ENCODE data around the gene EMD. TPM values are rescaled to one million over a fixed set of nuclear protein-coding genes. Genes with fewer than 3 reads are reported as not detected.
A peak's percentile ranks its signal among the peaks of the same experiment; 100 is the strongest.
"Not testable (repeated sequence)": the region's sequence is repeated elsewhere in the genome, so short reads cannot be mapped to it uniquely, and the experiment has no call there.

Gene EMD
- total and polyA plus RNA-seq, 7 donors: 61.1 to 101 (median 78.2) TPM

DNA sequence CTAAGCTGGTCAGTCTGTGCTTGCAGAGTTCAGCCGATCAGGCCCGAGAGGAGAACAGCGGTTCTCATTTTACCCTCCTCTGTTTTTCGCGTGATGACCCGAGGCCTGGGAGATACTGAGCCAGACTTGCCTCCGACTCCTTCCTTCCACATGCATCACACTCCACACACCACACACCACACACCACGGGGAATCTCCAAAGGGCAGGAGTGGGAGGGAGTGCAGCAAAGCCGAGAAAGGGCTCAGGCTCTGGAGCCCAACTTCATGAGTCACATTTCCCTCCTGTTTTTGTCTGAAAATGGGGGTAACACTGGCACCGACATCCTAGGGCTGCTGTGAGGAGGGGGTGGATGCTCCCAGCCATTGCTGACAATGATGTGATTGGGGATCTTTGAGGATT lies 44.6 kb upstream of the EMD start:
- intact Hi-C loops (cut with DNase I): no loop called here
- Histone ChIP-seq H3K27ac (no peak overlapping the region), H3K4me1 (no peaks in the 10 kb centered on the region), H3K27me3 (ENCODE audit: insufficient read depth in 3 of 3, low read length in 2 of 3) (no peaks in the 10 kb centered on the region), H3K4me3 (no peak overlapping the region), H3K9me3 (no peaks in the 10 kb centered on the region), H3K36me3 (ENCODE audit: insufficient read depth in 1 of 2, low read depth in 1 of 2) (no peaks in the 10 kb centered on the region)
- DNase-seq: peak in 1 of 2 donors; percentile 19
- WGBS, 3 donors: 74 to 81% (median 76%) methylated on average over 10 of the region's 10 CpGs
- TF ChIP-seq, protein P1, sequence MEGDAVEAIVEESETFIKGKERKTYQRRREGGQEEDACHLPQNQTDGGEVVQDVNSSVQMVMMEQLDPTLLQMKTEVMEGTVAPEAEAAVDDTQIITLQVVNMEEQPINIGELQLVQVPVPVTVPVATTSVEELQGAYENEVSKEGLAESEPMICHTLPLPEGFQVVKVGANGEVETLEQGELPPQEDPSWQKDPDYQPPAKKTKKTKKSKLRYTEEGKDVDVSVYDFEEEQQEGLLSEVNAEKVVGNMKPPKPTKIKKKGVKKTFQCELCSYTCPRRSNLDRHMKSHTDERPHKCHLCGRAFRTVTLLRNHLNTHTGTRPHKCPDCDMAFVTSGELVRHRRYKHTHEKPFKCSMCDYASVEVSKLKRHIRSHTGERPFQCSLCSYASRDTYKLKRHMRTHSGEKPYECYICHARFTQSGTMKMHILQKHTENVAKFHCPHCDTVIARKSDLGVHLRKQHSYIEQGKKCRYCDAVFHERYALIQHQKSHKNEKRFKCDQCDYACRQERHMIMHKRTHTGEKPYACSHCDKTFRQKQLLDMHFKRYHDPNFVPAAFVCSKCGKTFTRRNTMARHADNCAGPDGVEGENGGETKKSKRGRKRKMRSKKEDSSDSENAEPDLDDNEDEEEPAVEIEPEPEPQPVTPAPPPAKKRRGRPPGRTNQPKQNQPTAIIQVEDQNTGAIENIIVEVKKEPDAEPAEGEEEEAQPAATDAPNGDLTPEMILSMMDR (IDR thresholded peaks at IDR 0.05): no peak
- ATAC-seq: no peak

DNA sequence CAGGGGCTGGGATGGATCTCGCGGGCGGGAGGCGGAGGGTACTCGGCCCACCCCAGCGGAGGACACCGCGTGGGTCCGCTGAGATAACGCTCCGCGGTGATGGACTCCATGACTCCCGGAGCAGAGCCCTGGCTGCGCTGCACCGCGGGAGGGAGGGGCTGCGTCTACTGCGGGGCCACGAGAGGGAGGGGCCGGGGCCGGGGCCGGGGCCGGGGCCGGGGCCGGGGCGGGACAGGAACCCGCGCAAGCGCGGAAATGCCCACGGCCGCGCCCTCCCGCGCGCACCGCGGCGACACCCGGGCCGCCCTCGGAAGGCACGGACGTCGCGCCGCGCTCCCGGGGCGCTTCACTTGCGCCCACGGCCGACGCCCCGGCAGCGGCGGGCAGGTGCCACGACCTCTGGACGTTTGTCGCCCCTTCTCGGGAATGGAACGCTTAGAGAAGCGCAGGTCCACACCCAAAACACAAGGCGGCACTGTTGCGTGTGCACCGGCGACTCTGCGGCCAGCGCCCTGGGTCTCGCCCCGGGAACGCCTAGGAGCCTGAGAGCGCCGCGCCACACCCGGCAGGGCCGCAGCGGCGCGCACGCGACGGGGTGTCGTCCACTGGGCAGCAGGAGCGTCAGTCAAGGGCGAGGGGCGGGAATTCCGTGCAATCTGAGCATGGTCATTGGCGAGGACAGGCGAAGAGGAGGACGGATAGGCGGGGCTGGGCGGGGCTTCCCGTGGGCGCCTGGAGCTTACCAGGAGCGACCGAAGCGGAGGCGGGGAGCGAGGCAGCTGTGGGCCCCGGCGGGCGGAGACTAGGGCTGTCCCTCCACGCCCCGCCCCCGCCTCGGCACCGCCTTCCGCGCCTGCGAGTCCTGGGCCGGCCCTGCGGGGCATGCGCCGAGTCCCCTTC lies 37.4 kb upstream of the EMD start:
- Histone ChIP-seq H3K4me3 (peak overlapping the region; percentile 39), H3K27ac (peak overlapping the region; percentile 74)
- H3K27me3 ChIP-seq (ENCODE audit: insufficient read depth in 3 of 3, low read length in 2 of 3); H3K36me3 ChIP-seq (ENCODE audit: insufficient read depth in 1 of 2, low read depth in 1 of 2); intact Hi-C loops (cut with DNase I); H3K4me1 ChIP-seq; H3K9me3 ChIP-seq: not testable (repeated sequence)
- ATAC-seq (peak; percentile 90 to 91 (median 90)), DNase-seq (peak in 1 of 2 donors; percentile 15)
- 0 to 27% methylated on average over 9 to 24 of the region's 115 CpGs; no CpG with 5 or more reads in 1 of the 3 donors for WGBS, 3 donors

DNA sequence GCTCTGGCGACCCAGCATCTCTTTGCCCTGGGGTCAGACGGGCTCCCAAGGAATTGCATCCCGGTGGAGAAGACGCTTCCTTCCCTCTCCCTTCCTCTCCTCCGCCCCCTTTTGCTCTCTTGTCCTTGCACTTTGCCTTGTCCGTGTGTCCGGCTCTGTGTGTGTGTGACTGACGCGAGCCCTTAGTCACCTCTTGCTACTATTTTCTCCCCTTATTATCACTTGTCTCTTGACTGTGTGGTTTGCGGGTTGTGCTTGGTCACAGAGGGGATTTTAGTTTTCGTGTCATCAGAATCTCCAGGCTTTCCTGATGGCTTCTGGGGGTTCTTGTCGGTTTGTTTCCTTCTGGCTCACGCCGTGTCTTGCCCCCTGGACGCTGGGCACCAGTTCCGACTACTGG lies 36.0 kb upstream of the EMD start:
- H3K27ac ChIP-seq; DNase-seq; H3K27me3 ChIP-seq (ENCODE audit: insufficient read depth in 3 of 3, low read length in 2 of 3); H3K4me3 ChIP-seq; H3K9me3 ChIP-seq; H3K4me1 ChIP-seq; H3K36me3 ChIP-seq (ENCODE audit: insufficient read depth in 1 of 2, low read depth in 1 of 2); intact Hi-C loops (cut with DNase I): not testable (repeated sequence)
- WGBS, 3 donors: no CpG with 5 or more reads among the region's 16 CpGs
- ATAC-seq: peak; percentile 17 to 37 (median 30)

DNA sequence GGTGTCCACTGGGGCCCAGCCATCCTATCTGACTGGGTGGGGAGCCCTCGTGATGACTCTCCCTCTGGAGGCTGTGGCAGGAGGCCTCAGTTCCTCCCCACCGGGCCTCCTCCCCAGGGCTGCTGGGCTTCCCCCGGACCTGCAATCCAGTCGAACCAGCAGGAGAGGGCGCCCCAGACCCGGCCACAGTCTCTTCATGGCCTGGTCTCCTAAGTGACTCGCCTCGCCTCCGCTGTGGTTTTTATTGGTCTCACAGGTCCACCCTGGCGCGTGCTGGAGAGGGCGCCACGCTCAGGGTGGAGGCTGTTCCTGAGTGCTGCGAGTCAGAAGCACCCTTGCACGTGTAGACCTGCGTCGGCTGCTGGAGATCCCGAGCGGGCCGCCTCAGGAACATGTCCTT lies 35.5 kb upstream of the EMD start:
- DNase-seq; H3K36me3 ChIP-seq (ENCODE audit: insufficient read depth in 1 of 2, low read depth in 1 of 2); H3K4me1 ChIP-seq; H3K9me3 ChIP-seq; intact Hi-C loops (cut with DNase I); H3K27ac ChIP-seq; H3K27me3 ChIP-seq (ENCODE audit: insufficient read depth in 3 of 3, low read length in 2 of 3); H3K4me3 ChIP-seq: not testable (repeated sequence)
- WGBS, 3 donors: no CpG with 5 or more reads among the region's 20 CpGs
- peak in 3 of 4 donors; percentile 7 to 41 (median 18) for ATAC-seq

DNA sequence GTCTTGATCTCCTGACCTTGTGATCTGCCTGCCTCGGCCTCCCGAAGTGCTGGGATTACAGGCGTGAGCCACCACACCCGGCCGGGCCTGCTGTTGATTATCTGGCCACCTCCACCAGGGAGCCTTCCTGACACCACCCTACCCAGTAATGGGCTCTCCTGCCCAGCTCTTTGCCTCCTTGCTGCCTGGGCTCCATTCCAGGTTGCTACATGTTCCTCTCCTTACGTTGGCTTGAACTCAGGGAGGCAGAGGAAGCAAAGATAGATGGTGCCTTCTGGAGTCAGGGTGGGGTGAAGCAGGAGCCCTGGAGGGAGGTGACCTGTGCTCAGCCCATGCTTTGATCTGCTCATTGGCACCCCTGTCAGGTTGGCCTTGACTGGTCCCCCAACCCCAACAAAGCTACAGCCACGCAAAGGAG lies 31.0 kb upstream of the EMD start:
- TF ChIP-seq, protein P1 (IDR thresholded peaks at IDR 0.05): no peak
- Histone ChIP-seq H3K27ac (no peak overlapping the region), H3K36me3 (ENCODE audit: insufficient read depth in 1 of 2, low read depth in 1 of 2) (peaks cover 0 to 23% of the 10 kb centered on the region in 2 donors), H3K9me3 (no peaks in the 10 kb centered on the region), H3K27me3 (ENCODE audit: insufficient read depth in 3 of 3, low read length in 2 of 3) (no peaks in the 10 kb centered on the region), H3K4me3 (no peak overlapping the region), H3K4me1 (no peaks in the 10 kb centered on the region)
- 67 to 83% (median 76%) methylated on average over 5 to 7 of the region's 7 CpGs for WGBS, 3 donors
- intact Hi-C loops (cut with DNase I): no loop called here
- peak in 1 of 2 donors; percentile 35 for DNase-seq
- ATAC-seq: no peak

DNA sequence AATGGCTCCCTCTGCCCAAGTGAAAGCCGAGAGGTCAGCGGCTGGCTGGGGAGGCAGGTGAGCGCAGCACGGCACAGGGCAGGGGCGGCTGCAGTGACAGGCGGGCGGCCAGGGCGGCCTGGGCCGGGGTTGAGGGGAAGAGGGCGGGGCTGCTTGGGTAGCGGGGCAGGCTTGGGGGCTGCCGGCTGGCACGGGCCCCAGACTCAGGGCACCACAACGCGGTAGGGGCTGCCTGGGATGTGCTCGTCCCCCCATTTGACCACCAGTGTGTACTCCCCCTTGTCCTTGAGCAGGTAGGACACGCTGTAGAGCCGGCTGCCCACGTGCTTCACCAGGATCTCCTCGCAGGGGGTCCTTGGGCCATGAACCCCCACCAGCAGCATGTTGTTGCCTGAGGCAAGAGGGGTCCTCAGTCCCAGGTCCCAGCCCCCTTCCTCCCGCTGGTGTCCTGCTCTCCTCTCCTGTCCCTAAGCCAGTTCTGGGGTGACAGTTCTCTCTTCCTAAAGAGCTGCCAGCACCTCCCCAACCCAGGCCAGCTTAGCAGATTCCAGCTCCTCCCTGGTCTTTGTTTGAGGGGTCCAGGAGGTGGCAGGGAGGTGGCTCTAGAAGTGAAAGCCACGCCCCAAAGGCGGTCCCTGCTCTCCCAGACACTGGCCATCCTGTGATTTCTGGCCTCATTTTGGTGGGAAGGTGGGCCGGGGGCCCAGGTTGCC lies 30.3 kb upstream of the EMD start:
- TF ChIP-seq, protein P1 (IDR thresholded peaks at IDR 0.05): no peak

More for the DNA sequence above, 30.3 kb upstream of the EMD start:
- intact Hi-C loops (cut with DNase I): no loop called here
- no peaks in the 10 kb centered on the region for H3K27me3 ChIP-seq (ENCODE audit: insufficient read depth in 3 of 3, low read length in 2 of 3)
- 91 to 94% (median 92%) methylated on average over 13 to 24 of the region's 24 CpGs for WGBS, 3 donors
- DNase-seq (peak; percentile 15 to 49), ATAC-seq (no peak)
- H3K4me1 ChIP-seq: no peaks in the 10 kb centered on the region
- H3K36me3 ChIP-seq (ENCODE audit: insufficient read depth in 1 of 2, low read depth in 1 of 2): peaks cover 0 to 29% of the 10 kb centered on the region in 2 donors
- no peak overlapping the region for H3K27ac ChIP-seq
- H3K9me3 ChIP-seq: no peaks in the 10 kb centered on the region
- H3K4me3 ChIP-seq: no peak overlapping the region
